Activated naive CD8-positive, alpha-beta T cell treated with anti-CD3 and anti-CD28 coated beads, Interleukin-2, amount 50 U/mL, for 16 hours (primary cell): ENCODE results near the gene NR2C2.
A peak's percentile ranks its signal among the peaks of the same experiment; 100 is the strongest.

Source experiments
- DNase-seq: peaks from one replicate; pipeline ENCODE4 v3.0.0-alpha.2; 2020; ENCODE audit warnings: low read depth, low spot score

Gene NR2C2

DNA sequence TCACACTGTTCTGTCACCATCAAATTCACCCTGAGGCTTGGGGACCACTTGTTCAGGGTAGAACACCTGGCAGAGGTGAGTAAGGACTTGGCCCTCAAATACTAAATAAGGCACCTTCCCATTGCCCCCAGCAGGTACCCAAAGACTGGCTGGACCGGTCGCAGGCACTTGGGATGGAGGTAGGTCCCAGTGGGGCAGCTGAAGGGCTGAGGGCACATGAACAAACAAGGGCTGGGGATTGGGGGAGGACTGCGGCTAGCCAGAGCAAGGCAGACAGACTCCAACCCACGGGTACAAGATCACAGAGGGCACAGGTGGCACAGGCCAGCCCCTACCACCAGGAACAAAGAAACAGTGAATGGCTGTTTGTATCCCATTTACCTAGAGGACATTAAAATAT lies 115.9 kb downstream of the NR2C2 start:
- DNase-seq = no peak

DNA sequence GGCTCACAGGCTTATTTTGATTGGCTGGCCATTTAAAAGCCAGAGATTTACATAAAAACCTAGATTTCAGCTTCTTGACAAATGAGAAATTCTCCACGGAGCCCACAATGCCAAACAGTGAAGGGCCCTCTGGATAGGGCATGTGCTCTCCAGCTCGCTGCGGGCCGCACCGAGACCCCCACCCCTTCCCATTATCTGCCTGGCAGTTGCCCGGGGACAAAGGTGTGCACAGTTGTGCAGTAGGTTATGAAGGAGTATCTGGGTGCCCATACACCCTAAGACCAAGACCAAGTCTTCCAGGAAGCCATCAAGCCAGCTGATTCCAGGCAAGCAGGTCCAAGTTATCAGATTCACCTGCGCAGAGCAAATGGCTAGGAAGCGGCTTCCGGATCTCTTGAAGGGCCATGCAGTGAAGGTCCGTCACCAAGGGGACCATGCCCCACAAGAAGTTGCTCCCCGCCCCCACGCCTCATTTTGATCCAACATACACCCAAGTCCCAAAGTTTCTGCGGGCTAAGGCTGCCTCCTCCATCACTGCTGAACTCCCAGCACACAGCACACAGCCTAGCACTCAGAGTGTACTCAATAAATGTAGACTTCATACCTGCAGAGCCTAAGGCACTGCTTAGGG lies 116.4 kb downstream of the NR2C2 start:
- DNase-seq = no peak

DNA sequence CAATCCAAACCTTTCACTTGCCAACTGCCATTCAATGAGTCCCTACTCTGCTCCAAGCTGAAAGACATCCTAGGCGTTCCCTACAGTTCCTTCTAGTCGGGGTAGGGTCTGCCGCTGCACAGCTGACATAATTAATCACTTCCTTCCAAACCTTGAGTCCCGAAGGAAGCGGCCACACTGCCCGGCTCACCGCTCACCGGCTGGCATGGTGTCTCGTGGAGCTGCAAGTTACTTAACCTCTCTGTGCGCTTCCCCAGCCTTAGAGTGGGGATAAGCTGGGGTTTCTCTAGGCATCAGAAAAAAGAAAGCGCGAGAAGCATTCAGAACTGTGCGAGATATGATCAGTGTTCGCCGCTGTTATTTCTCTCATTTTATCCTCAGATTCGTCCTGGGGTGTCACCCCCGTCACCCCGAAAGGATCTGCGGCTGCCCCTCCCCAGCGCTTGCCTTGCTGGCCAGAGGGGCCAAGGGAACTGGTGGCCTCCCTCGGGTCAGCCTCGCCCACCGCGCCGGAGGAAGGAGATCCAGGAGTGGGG lies 117.0 kb downstream of the NR2C2 start:
- DNase-seq = no peak

DNA sequence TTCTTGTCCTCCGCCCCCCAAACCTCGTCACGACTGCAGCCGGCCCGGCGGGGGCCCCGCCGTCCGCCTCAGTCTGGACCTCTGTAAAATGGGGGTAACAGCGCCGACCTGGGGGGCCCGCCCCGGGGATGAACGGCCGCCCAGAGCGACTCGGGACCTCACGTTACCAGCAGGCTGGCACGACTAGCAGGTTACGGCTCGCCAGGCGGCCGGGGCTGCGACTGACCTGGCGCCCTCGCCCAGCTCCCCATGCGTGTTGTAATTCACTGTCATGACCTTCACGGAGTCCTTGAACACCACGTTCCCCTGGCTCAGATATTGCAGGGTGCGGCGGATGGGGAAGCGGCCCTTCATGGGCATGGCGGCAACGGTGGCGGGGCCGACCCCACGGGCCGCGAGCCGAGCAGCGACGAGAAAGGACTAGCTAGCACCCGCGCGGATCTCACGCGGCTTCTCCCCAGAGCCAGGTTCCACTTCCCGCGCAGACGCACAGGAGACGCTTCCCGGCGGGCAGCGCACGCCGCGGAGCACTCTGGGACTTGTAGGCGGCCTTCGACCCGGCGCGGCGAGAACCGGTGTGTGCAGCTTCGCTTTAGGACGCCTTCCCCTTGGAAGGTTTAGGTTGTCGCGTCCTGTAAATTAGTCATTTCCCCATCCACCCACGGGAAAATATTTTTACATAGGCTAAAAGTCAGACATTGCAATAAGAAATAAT lies 117.6 kb downstream of the NR2C2 start, which contains the start of gene MRPS25:
TSS of gene MRPS25 (minus strand) at position 481 of the 715 bp plus-strand sequence. CDS start at position 360, 121 bp downstream.
- DNase-seq = peak; percentile 77

DNA sequence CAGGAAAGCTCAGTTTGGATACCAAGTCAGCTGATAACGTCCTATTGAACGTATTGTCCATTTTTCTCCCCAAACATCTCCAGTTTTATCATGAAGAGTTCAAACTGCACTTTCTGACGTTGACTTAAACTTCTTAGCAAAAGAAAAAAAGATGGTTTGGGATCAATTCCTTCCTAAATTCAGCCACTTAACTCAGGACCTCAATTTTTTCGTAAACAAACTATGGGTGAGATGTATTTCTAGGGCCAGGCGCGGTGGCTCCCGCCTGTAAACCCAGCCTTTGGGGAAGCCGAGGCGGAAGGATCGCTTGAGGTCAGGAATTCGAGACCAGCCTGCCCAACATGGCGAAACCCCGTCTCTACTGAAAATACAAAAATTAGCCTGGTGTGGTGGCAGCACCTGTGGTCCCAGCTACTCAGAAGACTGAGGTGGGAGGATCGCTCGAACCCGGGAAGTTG lies 118.2 kb downstream of the NR2C2 start:
- no peak for DNase-seq

DNA sequence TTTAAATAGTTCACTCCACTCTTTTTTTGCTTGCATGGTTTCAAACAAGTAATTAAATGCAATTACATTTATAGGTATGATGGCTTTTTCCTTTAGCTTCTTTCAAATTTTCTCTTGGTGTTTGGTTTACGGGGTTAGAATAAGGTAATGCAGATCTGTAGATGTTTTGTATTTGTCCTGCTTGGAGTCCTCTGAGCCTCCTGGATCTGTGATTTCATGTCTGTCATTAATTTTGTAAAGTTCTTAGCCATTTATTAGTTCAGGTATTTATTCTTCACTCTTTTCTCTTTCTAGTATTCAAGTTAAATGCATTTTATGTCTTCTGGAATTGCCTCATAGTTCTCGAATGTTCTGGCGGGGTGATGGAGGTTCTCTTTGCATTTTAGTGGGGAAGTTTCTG lies 119.1 kb downstream of the NR2C2 start:
- DNase-seq = no peak

DNA sequence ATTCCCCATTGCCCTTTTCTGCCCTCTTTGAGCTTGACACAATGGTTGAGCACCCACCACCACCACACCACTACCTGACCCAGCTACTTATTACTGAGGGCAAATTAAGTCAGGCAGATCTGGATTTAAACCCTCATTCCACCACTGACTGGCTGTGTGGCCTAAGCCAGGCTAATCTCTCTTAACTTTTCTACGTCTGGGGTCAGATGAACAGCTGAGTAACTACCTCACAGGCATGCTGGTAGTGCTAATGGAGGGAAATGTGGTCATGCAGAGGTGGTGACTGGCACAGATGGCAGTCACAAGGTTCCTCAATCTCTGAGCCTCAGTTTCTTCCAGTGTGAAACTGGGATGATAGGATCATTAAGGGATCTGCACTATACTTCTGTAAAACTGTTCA lies 122.1 kb downstream of the NR2C2 start:
- no peak for DNase-seq

DNA sequence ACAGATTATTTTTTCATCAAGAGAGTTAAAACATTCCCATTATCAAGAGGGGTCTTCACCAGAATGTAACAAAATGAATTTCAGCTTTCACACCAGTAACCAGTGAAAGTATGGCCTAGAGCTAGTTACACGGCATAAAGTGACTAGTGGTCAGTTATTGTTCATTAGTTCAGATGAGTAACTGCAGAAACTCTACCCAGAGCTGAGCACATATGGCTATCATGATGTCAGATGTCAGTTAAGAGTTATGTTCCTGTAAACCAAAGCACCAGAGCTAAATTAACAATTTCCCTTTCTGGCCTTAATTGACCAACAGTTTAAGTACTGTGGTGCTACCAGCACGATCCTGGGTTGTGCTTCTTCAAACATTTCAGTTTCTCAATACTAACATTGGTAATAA lies 124.3 kb downstream of the NR2C2 start:
- no peak for DNase-seq

DNA sequence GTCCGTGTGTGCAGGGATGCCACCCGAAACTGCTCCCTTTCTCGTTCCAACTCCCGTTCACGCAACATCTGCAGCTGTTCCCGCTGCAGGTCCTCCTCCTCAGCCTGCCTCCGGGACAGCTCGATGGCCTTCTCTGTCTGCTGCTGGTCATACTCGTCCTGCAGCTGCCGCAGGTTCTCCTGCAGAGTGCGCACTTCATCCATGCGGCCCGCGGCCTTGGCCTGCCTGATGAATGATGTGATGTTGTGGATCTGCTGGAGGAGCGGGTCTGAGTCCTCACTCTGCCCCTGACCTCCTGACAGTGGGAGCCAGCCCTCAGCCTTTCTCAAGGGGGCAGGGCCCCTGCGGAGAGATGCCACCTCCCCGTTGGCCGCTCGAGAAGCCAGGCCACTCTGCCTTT lies 127.1 kb downstream of the NR2C2 start:
- no peak for DNase-seq

DNA sequence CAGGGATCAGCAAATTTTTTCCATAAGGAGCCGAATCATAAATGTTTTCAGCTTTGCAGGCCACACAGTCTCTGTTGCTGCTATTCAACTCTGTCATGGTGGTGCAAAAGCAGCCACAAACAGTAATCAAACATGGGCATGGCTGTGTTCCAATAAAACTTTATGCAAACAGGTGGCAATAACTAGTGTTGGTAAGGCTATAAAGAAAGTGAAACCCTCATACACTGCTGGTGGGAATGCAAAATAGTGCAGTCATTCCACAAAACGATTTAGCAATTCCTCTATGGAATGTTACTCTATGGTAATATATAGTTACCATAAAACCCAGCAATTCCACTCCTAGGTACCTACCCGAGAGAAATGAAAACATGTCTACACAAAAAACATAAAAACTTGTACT lies 131.7 kb downstream of the NR2C2 start:
- DNase-seq = no peak

DNA sequence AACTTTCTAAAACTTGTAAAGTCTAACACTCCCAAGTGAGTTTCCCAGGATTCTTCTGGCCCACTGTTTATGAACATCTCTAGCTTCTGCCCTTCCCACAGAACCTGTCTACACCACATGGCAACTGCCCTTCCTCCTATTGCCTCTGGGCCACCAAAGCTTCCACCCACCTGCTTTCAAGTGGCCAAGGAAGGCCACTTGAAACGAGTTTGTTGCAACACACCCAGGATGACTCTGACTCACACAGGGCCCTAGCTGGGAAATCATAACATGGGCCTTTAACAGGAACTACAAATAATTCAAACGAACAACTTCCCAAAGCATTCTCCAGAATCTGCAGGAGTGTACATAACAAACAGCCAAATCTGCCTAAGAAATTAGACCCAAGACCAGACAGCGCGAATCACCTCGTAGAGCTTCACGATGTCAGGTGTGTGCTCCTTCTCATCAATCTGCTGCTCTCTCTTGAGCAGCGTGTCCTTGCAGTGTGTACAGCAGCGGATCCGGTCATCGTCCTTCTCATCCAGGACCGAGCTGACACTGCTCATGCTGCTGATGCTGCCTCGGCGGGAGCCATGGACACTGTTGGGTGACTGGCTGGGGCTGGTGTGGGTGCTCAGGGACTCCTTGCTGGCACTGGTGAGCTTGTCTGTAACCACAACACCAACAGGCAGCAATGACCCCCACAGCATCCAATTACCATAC lies 134.7 kb downstream of the NR2C2 start:
- no peak for DNase-seq

DNA sequence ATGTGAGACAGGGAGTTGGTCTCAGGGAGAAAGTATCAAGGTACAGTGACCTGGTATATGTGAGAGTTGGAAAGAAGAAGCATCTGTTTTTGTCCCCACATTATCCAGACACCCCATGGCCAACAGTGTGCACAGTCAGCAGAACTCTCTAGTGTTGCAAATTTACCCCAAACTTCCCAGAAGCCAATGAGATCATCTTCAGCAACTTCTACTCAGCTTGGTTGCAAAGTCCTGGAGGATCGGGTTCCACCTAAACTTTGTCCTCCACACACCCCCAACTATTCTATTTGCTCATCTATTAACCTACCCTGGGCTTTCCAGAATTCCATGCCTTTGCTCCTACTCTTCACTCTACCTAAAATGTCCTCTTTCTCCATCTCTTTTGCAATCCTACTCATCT lies 135.9 kb downstream of the NR2C2 start:
- DNase-seq = no peak

DNA sequence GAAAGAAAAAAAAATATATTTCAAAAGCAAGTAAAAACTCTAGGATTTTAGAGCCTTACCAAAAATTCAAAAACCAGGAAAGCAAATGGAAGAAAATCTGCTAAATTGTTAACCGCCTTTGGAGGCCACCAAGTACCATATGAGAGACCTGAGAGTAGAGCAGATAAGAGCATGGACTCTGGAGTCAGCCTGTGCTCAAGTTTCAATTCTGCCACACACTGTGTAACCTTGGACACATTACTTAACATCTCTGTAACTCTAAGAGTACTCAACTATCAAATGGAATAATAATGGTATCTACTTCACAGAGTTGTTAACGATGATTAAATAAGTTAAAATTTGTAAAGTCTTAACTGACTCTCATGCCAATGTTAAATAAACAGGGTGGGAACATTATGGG lies 138.9 kb downstream of the NR2C2 start:
- no peak for DNase-seq

DNA sequence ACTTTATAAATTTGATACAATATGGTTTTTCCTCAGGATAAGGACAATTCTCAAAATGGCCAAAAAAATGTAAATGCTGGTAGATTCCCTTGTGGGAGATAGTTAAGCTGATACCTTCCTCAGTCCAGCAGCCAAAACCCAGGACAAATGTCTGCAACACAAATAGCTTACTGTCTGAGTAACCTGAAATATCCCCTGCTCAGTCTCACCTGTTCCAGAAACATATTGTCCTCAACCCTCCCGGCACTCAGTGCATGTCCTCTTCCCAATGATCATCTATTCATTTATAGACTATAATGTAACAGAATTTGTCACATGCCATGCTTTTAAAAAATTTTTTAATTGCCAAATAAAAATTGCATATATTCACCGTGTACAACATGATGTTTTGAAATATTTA lies 139.3 kb downstream of the NR2C2 start:
- DNase-seq = no peak

DNA sequence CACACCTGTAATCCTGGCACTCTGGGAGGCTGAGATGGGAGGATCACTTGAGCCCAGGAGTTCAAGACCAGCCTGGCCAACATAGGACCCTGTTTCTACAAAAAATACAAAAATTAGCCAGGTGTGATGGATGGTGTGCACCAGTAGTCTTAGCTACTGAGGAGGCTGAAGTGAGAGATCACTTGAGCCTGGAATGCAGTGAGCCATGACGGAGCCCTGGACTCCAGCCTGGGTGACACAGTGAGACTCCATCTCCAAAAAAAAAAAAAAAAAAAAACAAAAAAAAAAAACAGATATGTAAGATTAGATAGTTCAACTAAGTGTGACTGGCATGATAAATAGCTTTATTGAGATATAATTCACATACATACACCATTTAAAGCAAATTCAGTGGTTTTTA lies 141.8 kb downstream of the NR2C2 start:
- DNase-seq = no peak

DNA sequence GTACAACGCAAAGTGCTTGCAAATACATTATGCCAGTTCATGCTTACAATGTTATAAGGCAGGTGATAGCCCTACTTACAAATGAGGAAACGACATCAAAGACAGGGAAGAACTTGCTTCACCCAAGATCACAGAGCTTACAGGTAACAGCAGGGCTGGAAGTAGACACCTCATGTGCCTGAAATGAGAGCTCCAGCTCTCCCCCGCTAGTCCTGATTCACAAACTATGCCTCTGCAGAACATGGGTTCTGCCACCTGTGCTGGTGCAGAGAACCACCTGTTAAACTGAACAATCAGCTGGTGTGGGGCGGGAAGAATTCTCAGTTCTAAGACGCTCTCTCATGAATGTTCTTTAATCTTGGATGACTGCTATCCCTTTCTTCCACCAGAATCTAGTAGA lies 144.2 kb downstream of the NR2C2 start:
- no peak for DNase-seq

DNA sequence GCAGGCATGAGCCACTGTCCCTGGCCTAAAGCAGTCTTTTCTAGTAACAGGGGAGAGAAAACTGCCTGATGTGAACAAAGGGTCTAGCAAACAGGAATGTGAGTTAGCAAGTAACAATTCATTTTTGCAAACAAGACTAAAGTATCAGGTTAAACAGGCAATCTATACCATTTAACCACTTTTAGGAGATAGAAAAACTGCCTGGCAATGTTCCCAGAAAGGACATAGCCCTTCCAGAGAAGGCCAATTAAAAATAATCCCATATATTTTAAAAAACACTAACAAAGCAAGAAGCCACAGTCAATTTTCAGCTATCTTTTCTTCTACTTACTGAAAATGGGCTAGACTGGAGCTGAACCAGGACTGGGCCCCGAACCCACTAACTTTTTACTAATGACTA lies 145.3 kb downstream of the NR2C2 start:
- no peak for DNase-seq

DNA sequence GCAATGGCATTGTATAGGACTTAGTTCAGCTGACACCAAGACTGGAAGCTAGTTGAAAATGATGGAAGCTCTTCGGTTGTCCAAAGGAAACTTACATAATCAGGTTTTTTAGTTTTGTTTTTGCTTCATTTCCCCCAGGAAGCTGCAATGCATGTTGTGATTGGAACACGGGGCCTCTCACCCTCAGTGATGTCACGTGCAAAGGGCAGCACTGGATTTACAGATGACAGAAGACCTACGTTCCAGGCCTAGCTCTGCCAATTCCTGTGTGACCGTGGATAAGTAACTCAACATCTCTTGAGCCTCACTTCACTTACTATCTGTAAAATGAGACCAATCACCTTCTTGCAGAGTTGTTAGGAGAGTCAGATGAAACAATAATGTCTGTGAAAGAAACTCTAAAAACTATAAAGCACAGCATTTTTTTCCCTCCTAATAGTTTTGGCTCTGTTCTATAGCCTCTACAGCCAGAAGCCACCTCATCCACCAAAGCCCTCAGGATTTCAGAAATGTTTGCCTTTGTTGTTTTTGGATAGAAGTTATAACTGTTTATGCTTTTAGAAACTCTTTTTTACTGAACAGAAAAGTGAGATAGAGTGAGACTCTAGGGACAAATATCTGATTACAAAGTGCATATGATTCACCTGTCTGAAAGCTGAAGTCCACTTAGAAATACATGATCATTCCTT lies 146.9 kb downstream of the NR2C2 start:
- DNase-seq = no peak

DNA sequence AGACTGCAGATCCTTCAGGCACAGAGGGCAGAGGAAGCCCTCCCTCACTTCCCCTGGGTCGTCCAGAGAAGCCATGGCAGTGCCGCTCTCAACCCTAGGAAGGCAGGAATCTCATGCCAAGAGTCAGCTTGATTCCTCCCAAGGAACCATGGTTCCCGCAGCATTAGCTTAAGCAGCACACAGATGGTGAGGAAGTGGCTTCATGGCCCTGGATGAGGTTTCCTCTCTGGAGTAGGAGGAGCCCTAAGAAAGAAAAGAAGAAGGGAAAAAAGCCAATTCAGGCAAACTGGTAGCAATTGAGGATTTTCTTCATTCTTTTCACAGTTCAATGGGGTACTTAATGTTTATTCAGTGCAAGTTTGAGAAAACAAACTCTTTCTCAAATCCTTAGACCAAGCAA lies 148.7 kb downstream of the NR2C2 start:
- DNase-seq = no peak

DNA sequence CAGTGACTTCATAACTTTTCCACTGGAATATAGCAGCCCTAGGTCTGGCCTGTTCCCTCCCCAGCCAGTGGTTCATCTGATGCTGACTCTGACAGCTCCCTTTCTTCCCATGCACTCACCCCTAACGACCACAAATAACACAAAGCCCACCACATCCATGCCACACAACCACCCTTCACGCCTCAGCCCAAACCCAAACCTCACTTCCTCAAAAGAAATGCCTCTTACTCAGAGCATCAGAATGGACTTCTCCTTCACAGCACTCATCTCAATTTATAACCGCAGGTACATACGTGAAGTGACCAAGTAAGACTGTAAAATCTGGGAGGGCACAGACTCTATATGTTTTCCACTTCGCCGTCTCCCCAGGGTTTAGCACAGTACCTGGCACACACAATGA lies 150.5 kb downstream of the NR2C2 start:
- DNase-seq = no peak
